Effector memory CD4-positive, alpha-beta T cell (primary cell): ENCODE data around the gene PRICKLE3.
"Not testable (repeated sequence)": the region's sequence is repeated elsewhere in the genome, so short reads cannot be mapped to it uniquely, and the experiment has no call there.

Source experiments
- DNase-seq, 3 donors: peaks; one replicate each; pipeline ENCODE4 v3.0.0-alpha.2; 2020
- H3K27ac ChIP-seq: 2 replicates; pipeline ENCODE4 v1.7.0; 2013; ENCODE audit warnings: mild to moderate bottlenecking, low read length, moderate library complexity; ENCODE audit not compliant: insufficient read depth, poor library complexity, severe bottlenecking
- H3K27me3 ChIP-seq: replicated peaks from 2 replicates; pipeline ENCODE4 v1.7.0; 2013; ENCODE audit warnings: mild to moderate bottlenecking, low read length; ENCODE audit not compliant: insufficient read depth, control insufficient read depth, poor library complexity, severe bottlenecking
- H3K36me3 ChIP-seq: 2 replicates; pipeline ENCODE4 v1.7.0; 2013; ENCODE audit warnings: mild to moderate bottlenecking, low read length, moderate library complexity; ENCODE audit not compliant: control insufficient read depth, insufficient read depth
- H3K4me1 ChIP-seq: 2 replicates; pipeline ENCODE4 v1.7.0; 2013; ENCODE audit warnings: low read length, mild to moderate bottlenecking; ENCODE audit not compliant: control insufficient read depth, insufficient read depth, poor library complexity, severe bottlenecking
- H3K4me3 ChIP-seq: 2 replicates; pipeline ENCODE4 v1.7.0; 2013; ENCODE audit warnings: low read length, low read depth, mild to moderate bottlenecking; ENCODE audit not compliant: insufficient read depth, poor library complexity, severe bottlenecking
- H3K9me3 ChIP-seq: 2 replicates; pipeline ENCODE4 v1.7.0; 2013; ENCODE audit warnings: mild to moderate bottlenecking, low read length, moderate library complexity; ENCODE audit not compliant: control insufficient read depth

The PRICKLE3 gene

DNA sequence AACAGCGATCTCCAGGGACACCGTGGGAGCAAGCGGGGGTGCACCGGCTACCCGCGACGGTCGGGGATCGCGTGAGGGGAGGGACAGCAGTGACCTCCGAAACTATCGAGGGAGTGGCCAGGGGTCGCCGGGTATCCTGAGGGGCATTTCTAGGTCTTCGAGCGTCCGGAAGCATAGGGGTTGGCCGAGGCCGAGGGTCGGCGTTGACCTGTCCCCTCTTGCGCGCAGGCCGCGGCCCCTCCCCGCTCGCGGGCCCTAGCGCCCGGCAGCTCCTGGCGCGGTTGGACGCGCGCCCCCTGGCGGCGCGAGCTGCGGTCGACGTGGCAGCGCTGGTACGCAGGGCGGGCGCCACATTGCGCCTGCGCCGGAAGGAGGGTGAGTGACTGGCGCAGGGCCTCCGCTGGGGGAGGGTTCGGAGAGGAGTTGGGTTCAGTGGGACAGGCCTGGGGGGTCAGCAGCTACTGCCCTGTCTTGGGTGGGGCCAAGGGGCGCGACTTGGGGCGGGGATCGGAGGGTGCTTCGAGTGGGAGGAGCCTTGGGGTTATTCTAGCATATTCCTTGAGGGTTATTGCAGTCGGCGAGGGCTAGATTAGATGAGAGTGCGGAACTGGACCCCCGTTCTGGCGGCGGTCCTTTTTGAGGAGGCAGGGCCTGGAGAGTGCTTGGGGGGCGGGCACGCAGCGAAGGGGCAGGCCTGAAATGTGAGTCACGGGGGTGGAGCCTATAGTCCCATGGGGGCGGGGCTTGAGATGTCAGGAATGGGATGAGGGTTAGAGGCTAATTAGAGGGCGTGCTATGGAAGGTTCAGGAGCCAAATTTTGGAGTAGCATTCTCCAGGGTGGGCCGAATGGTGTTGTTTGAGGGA, 22.4 kb downstream of the PRICKLE3 start:
- H3K27me3 ChIP-seq: no peaks in the 10 kb centered on the region
- peak; percentile 66 to 74 (median 66) for DNase-seq
- peak overlapping the region; percentile 71 for H3K27ac ChIP-seq
- H3K9me3 ChIP-seq: no peaks in the 10 kb centered on the region
- H3K36me3 ChIP-seq: no peaks in the 10 kb centered on the region
- H3K4me3 ChIP-seq: peak overlapping the region; percentile 46
- peaks cover 8% of the 10 kb centered on the region for H3K4me1 ChIP-seq

GRCh38 chrX:49162620-49163019, 23.6 kb downstream of the PRICKLE3 start, which contains the start of gene MAGIX:
TSS of gene MAGIX (plus strand) at chrX:49162758. CDS start at chrX:49162890, 132 bp downstream.
- peak within 1 kb of the TSS; percentile 71 for H3K27ac ChIP-seq
- no peaks in the 10 kb centered on the region for H3K27me3 ChIP-seq
- peak within 1 kb of the TSS; percentile 46 for H3K4me3 ChIP-seq
- DNase-seq: no peak
- H3K9me3 ChIP-seq: no peaks in the 10 kb centered on the region
- no peaks in the 10 kb centered on the region for H3K36me3 ChIP-seq
- H3K4me1 ChIP-seq: peaks cover 8% of the 10 kb centered on the region

- Histone ChIP-seq H3K27me3 (no peaks in the 10 kb centered on the region), H3K27ac (no peak overlapping the region), H3K4me1 (peaks cover 8% of the 10 kb centered on the region), H3K4me3 (no peak overlapping the region), H3K36me3 (no peaks in the 10 kb centered on the region), H3K9me3 (no peaks in the 10 kb centered on the region)
- no peak for DNase-seq
Measured at GRCh38 chrX:49161632-49162031, 24.5 kb downstream of the PRICKLE3 start.

GRCh38 chrX:49160908-49161307, 25.3 kb downstream of the PRICKLE3 start:
- Histone ChIP-seq H3K4me3 (no peak overlapping the region), H3K27ac (no peak overlapping the region), H3K4me1 (peaks cover 5% of the 10 kb centered on the region), H3K27me3 (no peaks in the 10 kb centered on the region), H3K36me3 (no peaks in the 10 kb centered on the region), H3K9me3 (no peaks in the 10 kb centered on the region)
- no peak for DNase-seq

DNA sequence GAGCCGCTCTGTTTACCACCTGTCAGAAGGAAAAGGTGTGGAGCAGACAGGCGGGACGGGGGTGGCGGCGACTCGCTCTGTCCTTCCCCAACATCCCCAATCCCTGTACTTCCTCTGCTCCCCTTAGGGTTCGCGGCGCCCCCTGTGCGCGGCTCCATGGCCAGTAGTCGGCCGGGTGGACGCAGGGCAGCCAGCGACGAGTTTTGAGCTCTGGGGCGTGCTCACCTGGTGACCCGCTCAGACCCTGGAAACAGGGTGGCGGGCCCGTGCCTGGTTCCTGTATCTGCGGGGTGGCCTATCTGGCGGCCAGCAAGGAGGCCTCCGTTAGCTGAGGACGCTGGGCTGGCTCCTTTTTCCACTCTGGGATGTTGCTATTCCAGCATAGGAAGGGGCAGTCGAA, 29.0 kb downstream of the PRICKLE3 start:
- H3K36me3 ChIP-seq: no peaks in the 10 kb centered on the region
- H3K4me1 ChIP-seq: no peaks in the 10 kb centered on the region
- no peaks in the 10 kb centered on the region for H3K27me3 ChIP-seq
- H3K27ac ChIP-seq: no peak overlapping the region
- H3K9me3 ChIP-seq: no peaks in the 10 kb centered on the region
- H3K4me3 ChIP-seq: no peak overlapping the region
- DNase-seq: no peak

GRCh38 chrX:49155900-49156837, 30.0 kb downstream of the PRICKLE3 start:
- Histone ChIP-seq H3K4me3 (peak overlapping the region; percentile 56), H3K4me1 (no peaks in the 10 kb centered on the region), H3K36me3 (no peaks in the 10 kb centered on the region), H3K27me3 (no peaks in the 10 kb centered on the region), H3K27ac (peak overlapping the region; percentile 87), H3K9me3 (no peaks in the 10 kb centered on the region)
- DNase-seq: peak; percentile 72 to 78 (median 76)

- H3K9me3 ChIP-seq: no peaks in the 10 kb centered on the region
- no peaks in the 10 kb centered on the region for H3K36me3 ChIP-seq
- no peaks in the 10 kb centered on the region for H3K4me1 ChIP-seq
- H3K4me3 ChIP-seq: peak overlapping the region; percentile 56
- H3K27me3 ChIP-seq: no peaks in the 10 kb centered on the region
- peak in 1 of 3 donors; percentile 27 for DNase-seq
- peak overlapping the region; percentile 87 for H3K27ac ChIP-seq
Measured at GRCh38 chrX:49155243-49155899, 30.8 kb downstream of the PRICKLE3 start.

DNA sequence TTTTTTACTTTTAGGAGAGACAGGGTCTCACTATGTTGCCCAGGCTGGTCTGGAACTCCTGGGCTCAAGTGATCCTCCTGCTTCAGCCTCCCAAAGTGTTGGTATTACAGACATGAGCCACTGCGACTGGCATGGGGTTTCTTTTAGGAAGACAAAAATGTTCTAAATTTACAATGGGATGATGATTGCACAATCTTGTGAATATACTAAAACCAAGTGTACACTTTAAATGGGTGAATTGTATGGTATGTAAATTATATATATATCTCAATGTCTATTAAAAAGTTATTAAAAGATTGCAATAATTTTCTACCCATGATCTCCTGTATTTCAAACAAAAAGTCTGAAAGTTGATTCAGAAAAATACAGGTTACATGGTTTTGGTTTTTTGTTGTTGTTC, 32.7 kb downstream of the PRICKLE3 start:
- H3K4me3 ChIP-seq: no peak overlapping the region
- H3K27me3 ChIP-seq: no peaks in the 10 kb centered on the region
- H3K27ac ChIP-seq: no peak overlapping the region
- no peaks in the 10 kb centered on the region for H3K4me1 ChIP-seq
- no peaks in the 10 kb centered on the region for H3K9me3 ChIP-seq
- no peak for DNase-seq
- no peaks in the 10 kb centered on the region for H3K36me3 ChIP-seq

DNA sequence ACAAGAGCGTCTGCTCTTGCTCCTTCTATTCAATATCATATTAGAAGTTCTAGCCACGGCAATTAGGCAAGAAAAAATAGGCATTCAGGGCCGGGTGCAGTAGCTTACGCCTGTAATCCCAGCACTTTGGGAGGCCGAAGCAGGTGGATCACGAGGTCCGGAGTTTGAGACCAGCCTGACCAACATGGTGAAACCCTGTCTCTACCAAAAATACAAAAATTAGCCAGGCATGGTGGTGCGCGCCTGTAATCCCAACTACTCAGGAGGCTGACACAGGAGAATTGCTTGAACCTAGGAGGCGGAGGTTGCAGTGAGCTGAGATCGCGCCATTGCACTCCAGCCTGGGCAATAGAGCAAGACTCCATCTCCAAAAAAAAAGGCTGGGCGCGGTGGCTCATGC, 36.9 kb downstream of the PRICKLE3 start:
- H3K36me3 ChIP-seq, H3K4me1 ChIP-seq, H3K9me3 ChIP-seq, DNase-seq, H3K4me3 ChIP-seq, H3K27me3 ChIP-seq, H3K27ac ChIP-seq: not testable (repeated sequence)
